ENCODE measurements around the gene LMAN1L. TPM values are rescaled to one million over a fixed set of nuclear protein-coding genes. Genes with fewer than 3 reads are reported as not detected.

Gene LMAN1L
- total and polyA plus RNA-seq, 2 of the 4 experiments (the other 2 are of a cell fraction), result not detected

DNA sequence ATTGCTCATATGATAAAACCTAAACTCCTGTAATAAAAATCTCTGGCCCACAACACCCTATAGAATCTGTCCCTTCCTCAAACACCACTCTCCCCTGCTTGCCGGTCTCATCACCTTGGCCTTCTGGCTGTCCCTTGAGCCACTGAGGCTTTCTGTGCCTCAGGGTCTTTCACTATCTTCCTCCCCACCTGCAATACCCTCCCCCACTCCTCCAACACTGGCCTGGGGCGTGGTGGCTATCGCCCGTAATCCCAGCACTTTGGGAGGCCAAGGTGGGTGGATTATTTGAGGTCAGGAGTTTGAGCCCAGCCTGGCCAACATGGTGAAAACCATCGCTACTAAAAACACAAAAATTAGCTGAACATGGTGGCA, 34.0 kb upstream of the LMAN1L start:
- Histone ChIP-seq H3K79me1 (ENCODE audit: low read depth in 1 of 2, low read length in 2 of 2) (peaks cover 9 to 18% of the 10 kb centered on the region in 2 experiments; a peak in 3 of 4 replicates), H3K18ac (ENCODE audit: low read depth, low read length) (no peak overlapping the region), H3K23ac (ENCODE audit: low read depth, low read length) (no peak overlapping the region), H2AFZ (replicated peaks; ENCODE audit: low read length, poor library complexity) (no peak overlapping the region), H3K27ac (ENCODE audit: insufficient read depth, low read length) (no peak overlapping the region), H3K4me1 (ENCODE audit: control insufficient read depth, insufficient read depth, low read length) (peaks cover 11% of the 10 kb centered on the region), H2AK5ac (ENCODE audit: low read depth, low read length) (no peak overlapping the region), H4K8ac (ENCODE audit: low read depth in 2 of 2, low read length in 2 of 2) (no peak overlapping the region), H3K14ac (replicated peaks; ENCODE audit: low read depth, low read length) (no peak overlapping the region), H2BK20ac (ENCODE audit: low read depth, low read length) (no peak overlapping the region), H4K91ac (ENCODE audit: insufficient read depth, low read depth, low read length) (no peak overlapping the region), H4K20me1 (ENCODE audit: insufficient read depth, low read length) (peaks cover 11% of the 10 kb centered on the region), H2AK9ac (replicated peaks; ENCODE audit: low read depth, low read length, poor library complexity) (no peak overlapping the region), H4K5ac (ENCODE audit: low read depth, low read length) (no peak overlapping the region), H3K4me3 (ENCODE audit: insufficient read depth, low read depth, low read length) (no peak overlapping the region), H3K36me3 (ENCODE audit: control insufficient read depth, insufficient read depth, low read length) (no peaks in the 10 kb centered on the region), H3K4ac (ENCODE audit: low read depth, low read length) (no peak overlapping the region), H2BK120ac (ENCODE audit: low read depth, low read length) (no peak overlapping the region), H3K9me1 (ENCODE audit: insufficient read depth, low read length) (no peaks in the 10 kb centered on the region), H3K27me3 (ENCODE audit: control insufficient read depth, insufficient read depth, low read length) (no peaks in the 10 kb centered on the region), H3K9me3 (ENCODE audit: control insufficient read depth, insufficient read depth, low read length) (no peaks in the 10 kb centered on the region), H2BK5ac (ENCODE audit: low read depth, low read length, poor library complexity, severe bottlenecking) (no peak overlapping the region), H3K56ac (ENCODE audit: extremely low read depth, insufficient read depth, low read length) (no peak overlapping the region), H2BK15ac (ENCODE audit: low read depth, low read length) (no peak overlapping the region), H3K4me2 (ENCODE audit: low read depth, low read length) (no peak overlapping the region), H3K9ac (ENCODE audit: low read depth, low read length) (no peak overlapping the region)
- no peak for DNase-seq
- in situ Hi-C loops (cut with MboI; ENCODE audit: low sequenced_read_pairs) (loop anchor here (10.0 kb wide), 1 partner anchor 404 kb away; no protein-coding TSS in a partner anchor), intact Hi-C loops (cut with micrococcal nuclease) (no loop called here), dilution Hi-C loops (cut with HindIII; ENCODE audit: low sequenced_read_pairs, unreplicated experiment) (no loop called here)
- ChIA-PET CTCF (interaction anchor here (1.4 kb wide), 1 partner anchor 146 kb away, joined by 3 read pairs; no protein-coding TSS in a partner anchor), POLR2A (ENCODE audit: unreplicated experiment) (interaction anchor here (0.5 kb wide), 1 partner anchor 52 kb away, joined by 3 read pairs; no protein-coding TSS in a partner anchor)
- no peak for TF ChIP-seq NFE2L2 (IDR thresholded peaks at IDR 0.05; ENCODE audit: low read depth, low read length)
- TF ChIP-seq RFX5 (IDR thresholded peaks at IDR 0.05; ENCODE audit: low read depth, low read length), result no peak
- no peak for TF ChIP-seq SMC3 (IDR thresholded peaks at IDR 0.05; ENCODE audit: low read depth, low read length)
- TF ChIP-seq CTCF (conservative IDR thresholded peaks at IDR 0.05; ENCODE audit: low read depth, low read length), result no peak
- no peak for TF ChIP-seq CHD1 (IDR thresholded peaks at IDR 0.05; ENCODE audit: low read depth, low read length)
- no peak for TF ChIP-seq FOS (IDR thresholded peaks at IDR 0.05; ENCODE audit: low read depth, low read length)
- TF ChIP-seq MAZ (IDR thresholded peaks at IDR 0.05; ENCODE audit: borderline replicate concordance, low read depth, low read length), result no peak
- no peak for TF ChIP-seq RCOR1 (IDR thresholded peaks at IDR 0.05; ENCODE audit: insufficient replicate concordance, low read length)
- no peak for TF ChIP-seq BHLHE40 (IDR thresholded peaks at IDR 0.05; ENCODE audit: low read depth, low read length)
- TF ChIP-seq USF2 (IDR thresholded peaks at IDR 0.05; ENCODE audit: low read depth, low read length), result no peak
- no TSS peak for BruUV-seq (replicated peaks)
- WGBS, 2 experiments (ENCODE audit: extremely low coverage in 2 of 2, insufficient read length in 1 of 2), result no CpG with 5 or more reads among the region's 5 CpGs
- ATAC-seq (ENCODE audit: low read depth), result no peak

All from IMR-90 (cell line).